Right lobe of liver (tissue), 4 donors: ENCODE results near the gene SMARCB1.

Source experiments
- CTCF ChIP-seq, 4 donors: fragments of 200-600 bp in 3 of 4; fragments of 450-650 bp in 1 of 4; IDR thresholded peaks; one replicate each; pipeline versions ENCODE4 v1.5.1 to v1.8.0; 2016 to 2022; ENCODE audit warnings: antibody characterized with exemption in 4 of 4, mild to moderate bottlenecking in 2 of 4
- POLR2A ChIP-seq: fragments of 450-650 bp; IDR thresholded peaks from one replicate; pipeline ENCODE4 v1.6.1; 2017; ENCODE audit warnings: antibody characterized with exemption, mild to moderate bottlenecking
- donor health status: DM: no; HTN: no; CAD: no.
- donor health status: DM: no; HTN: no; CAD: no.
- donor health status: DM: no; HTN: yes; CAD: no.

GRCh38 chr22:23763579-23763945 lies 23.2 kb upstream of the SMARCB1 start:
- no peak for TF ChIP-seq CTCF (IDR thresholded peaks at IDR 0.05)
- no peak for TF ChIP-seq POLR2A
